RWPE2 (cell line): ENCODE data around the gene AKAP6.

Source experiments
- ATAC-seq: fragments of 200-7000 bp; cut with Tn5 transposase; 3 replicates; pipeline ENCODE4 v1.9.1; 2021; ENCODE audit warnings: low read depth
- DNase-seq: peaks from one replicate; pipeline ENCODE4 v3.0.0-alpha.2; 2020; ENCODE audit warnings: low spot score
- H3K27ac ChIP-seq: fragments of 450-650 bp; 2 replicates; pipeline ENCODE4 v1.5.1; 2017; ENCODE audit warnings: mild to moderate bottlenecking; ENCODE audit not compliant: poor library complexity, severe bottlenecking
- H3K27me3 ChIP-seq: fragments of 250-450 bp; sonication (Bioruptor Pico); 2 replicates; pipeline ENCODE4 v1.5.1; 2021; ENCODE audit warnings: mild to moderate bottlenecking, moderate library complexity; ENCODE audit not compliant: insufficient read depth, poor library complexity, severe bottlenecking
- H3K36me3 ChIP-seq: fragments of 250-450 bp; sonication (Bioruptor Pico); 2 replicates; pipeline ENCODE4 v1.5.1; 2020; ENCODE audit warnings: low read depth, mild to moderate bottlenecking, moderate library complexity
- H3K4me1 ChIP-seq: fragments of 250-450 bp; sonication (Bioruptor Pico); 2 replicates; pipeline ENCODE4 v1.5.1; 2021; ENCODE audit warnings: mild to moderate bottlenecking, moderate library complexity; ENCODE audit not compliant: insufficient read depth, poor library complexity, severe bottlenecking
- H3K4me3 ChIP-seq: fragments of 250-450 bp; sonication (Bioruptor Pico); 2 replicates; pipeline ENCODE4 v1.5.1; 2021; ENCODE audit warnings: mild to moderate bottlenecking, moderate library complexity; ENCODE audit not compliant: severe bottlenecking
- H3K9me3 ChIP-seq: fragments of 250-450 bp; sonication (Bioruptor Pico); 2 replicates; pipeline ENCODE4 v1.5.1; 2021; ENCODE audit warnings: mild to moderate bottlenecking, moderate library complexity; ENCODE audit not compliant: severe bottlenecking
- TF ChIP-seq, protein P1 (sequence below): fragments of 450-650 bp; IDR thresholded peaks from one replicate; pipeline ENCODE4 v1.5.1; 2017; ENCODE audit warnings: mild to moderate bottlenecking, moderate library complexity; ENCODE audit not compliant: poor library complexity, severe bottlenecking

The AKAP6 gene

DNA sequence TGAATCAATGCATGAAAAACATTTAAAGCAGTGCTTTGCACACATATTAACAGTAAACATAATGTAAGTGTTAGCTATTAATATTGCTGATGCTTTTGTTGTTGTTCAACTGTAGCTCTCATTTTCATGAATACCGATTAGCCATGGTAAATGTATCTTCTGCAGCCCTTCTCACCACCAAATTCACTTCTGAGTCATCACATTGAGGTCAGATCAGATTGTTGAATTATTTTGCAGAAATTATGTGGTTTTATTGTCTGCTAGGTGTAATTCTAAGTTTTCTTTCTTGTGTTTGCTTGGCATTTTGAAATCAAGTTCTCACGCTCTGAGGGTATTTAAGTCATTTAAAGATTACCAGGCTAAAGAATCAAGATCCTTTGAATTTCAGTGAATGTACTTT is 74.6 kb downstream of the AKAP6 start:
- no peak for DNase-seq
- Histone ChIP-seq H3K9me3 (no peaks in the 10 kb centered on the region), H3K4me3 (no peak overlapping the region), H3K36me3 (no peaks in the 10 kb centered on the region), H3K27ac (peak overlapping the region; percentile 19), H3K4me1 (peaks cover 26% of the 10 kb centered on the region), H3K27me3 (no peaks in the 10 kb centered on the region)
- ATAC-seq = 0 out of 3 replicates have a peak, but pooled peaks have one; percentile 27
- TF ChIP-seq, protein P1, sequence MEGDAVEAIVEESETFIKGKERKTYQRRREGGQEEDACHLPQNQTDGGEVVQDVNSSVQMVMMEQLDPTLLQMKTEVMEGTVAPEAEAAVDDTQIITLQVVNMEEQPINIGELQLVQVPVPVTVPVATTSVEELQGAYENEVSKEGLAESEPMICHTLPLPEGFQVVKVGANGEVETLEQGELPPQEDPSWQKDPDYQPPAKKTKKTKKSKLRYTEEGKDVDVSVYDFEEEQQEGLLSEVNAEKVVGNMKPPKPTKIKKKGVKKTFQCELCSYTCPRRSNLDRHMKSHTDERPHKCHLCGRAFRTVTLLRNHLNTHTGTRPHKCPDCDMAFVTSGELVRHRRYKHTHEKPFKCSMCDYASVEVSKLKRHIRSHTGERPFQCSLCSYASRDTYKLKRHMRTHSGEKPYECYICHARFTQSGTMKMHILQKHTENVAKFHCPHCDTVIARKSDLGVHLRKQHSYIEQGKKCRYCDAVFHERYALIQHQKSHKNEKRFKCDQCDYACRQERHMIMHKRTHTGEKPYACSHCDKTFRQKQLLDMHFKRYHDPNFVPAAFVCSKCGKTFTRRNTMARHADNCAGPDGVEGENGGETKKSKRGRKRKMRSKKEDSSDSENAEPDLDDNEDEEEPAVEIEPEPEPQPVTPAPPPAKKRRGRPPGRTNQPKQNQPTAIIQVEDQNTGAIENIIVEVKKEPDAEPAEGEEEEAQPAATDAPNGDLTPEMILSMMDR = no peak

DNA sequence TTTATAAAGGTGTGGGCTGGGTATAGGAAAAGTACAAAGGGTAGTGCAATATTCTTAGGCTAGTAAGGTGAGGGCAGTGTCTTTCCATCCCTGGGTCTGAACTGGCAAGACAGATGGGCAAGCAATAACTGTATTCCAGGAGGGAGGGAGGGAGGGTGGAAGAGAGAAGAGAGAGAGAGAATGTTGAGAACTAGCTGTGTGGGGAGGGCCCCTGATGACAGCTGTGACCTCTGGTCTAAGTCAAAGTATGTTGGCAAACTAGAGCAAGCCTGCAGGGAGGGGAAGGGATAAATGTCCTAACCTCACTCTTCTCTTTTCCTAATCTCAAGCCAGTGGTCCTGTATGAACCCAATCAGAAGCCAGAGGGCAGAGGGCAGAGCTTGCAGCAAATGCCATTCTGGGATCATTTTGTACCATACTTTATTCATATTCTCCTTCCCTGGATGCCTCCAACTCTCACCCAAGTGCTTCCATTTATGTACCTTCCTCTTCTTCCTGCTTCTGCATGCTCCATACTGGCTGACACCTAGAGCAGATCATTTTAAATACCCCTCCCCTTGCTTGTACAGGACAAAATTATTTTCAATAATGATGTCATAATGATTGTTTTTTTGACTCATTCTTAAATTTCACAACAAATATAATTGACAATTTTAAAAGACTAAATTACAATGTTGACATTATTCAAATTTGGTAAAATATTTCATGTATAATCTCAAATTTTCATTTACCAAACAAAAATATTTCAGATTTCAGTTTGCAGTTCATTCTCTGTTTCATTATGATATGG is 75.9 kb downstream of the AKAP6 start:
- Histone ChIP-seq H3K4me3 (no peak overlapping the region), H3K36me3 (no peaks in the 10 kb centered on the region), H3K27me3 (no peaks in the 10 kb centered on the region), H3K9me3 (no peaks in the 10 kb centered on the region), H3K4me1 (peaks cover 24% of the 10 kb centered on the region), H3K27ac (no peak overlapping the region)
- no peak; the same call in 2 of the 3 replicates for ATAC-seq
- TF ChIP-seq, protein P1 = no peak
- DNase-seq = no peak

DNA sequence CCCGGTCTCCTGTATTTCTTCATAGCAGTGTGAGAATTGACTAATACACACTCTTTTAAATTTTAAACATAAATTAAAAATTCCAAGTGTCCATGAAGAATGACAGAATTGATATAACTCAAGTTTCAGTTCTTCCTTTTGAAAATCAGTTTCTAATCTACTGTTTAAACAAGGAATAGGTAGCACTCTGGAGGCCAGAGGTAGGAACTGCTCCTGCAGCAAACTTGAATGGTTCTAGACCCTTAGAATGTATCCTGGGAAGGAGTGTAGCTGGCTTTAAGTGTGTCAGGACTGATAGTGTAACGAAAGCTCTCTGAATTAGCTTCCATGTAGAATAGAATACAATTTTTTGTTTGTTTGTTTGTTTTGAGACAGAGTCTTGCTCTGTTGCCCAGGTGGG is 76.8 kb downstream of the AKAP6 start:
- no peak overlapping the region for H3K27ac ChIP-seq
- H3K4me3 ChIP-seq = no peak overlapping the region
- DNase-seq (no peak), ATAC-seq (no peak)
- H3K36me3 ChIP-seq = no peaks in the 10 kb centered on the region
- TF ChIP-seq, protein P1 = no peak
- H3K27me3 ChIP-seq = no peaks in the 10 kb centered on the region
- peaks cover 24% of the 10 kb centered on the region for H3K4me1 ChIP-seq
- no peaks in the 10 kb centered on the region for H3K9me3 ChIP-seq

DNA sequence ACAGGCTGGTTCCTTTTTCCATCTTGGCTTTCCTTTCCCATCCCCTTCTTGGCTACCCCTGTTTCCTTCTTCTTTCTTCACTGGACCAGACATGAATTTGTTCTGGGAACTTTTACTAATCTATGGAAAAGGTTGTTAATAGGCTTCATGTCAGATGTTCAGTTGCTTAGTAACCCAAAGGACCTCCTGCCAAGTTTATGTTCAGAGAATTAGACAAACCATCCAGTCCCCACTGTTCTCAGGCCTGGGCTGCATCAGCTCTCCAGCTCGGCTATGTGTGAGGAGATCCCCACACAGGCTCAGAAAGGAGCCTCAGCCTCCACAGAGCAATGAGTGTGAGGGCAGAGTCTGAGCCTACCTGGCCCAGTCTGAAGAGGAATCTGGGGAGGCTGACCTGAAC is 78.0 kb downstream of the AKAP6 start:
- H3K4me1 ChIP-seq = peaks cover 24% of the 10 kb centered on the region
- H3K27ac ChIP-seq = no peak overlapping the region
- no peaks in the 10 kb centered on the region for H3K36me3 ChIP-seq
- DNase-seq (no peak), ATAC-seq (no peak)
- TF ChIP-seq, protein P1 = no peak
- H3K9me3 ChIP-seq = no peaks in the 10 kb centered on the region
- no peaks in the 10 kb centered on the region for H3K27me3 ChIP-seq
- no peak overlapping the region for H3K4me3 ChIP-seq

DNA sequence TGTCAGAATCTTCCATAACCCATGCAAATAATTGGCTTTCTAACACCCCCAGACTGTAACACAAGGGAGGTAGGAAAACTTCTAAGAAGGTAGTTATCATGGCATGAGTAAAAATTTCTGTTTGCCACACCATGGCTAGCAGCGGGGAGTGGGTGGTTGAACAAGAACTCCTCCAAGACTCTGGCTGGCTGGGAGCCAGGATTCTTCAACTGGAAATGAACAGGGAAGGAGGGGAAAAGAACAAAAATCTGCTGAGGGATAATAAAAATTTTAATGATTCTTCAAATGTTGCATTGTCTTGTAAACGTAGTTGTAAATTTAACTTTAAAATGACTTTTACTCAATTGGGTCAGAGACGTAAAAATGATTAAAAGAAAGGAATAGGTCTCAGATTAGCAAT is 78.9 kb downstream of the AKAP6 start:
- no peak for ATAC-seq
- no peak overlapping the region for H3K27ac ChIP-seq
- H3K4me1 ChIP-seq = peaks cover 24% of the 10 kb centered on the region
- H3K27me3 ChIP-seq = no peaks in the 10 kb centered on the region
- no peaks in the 10 kb centered on the region for H3K9me3 ChIP-seq
- DNase-seq = no peak
- TF ChIP-seq, protein P1 = no peak
- H3K36me3 ChIP-seq = no peaks in the 10 kb centered on the region
- H3K4me3 ChIP-seq = no peak overlapping the region
